ENCODE measurements around the gene SNED1.
A peak's percentile ranks its signal among the peaks of the same experiment; 100 is the strongest.
"Not testable (repeated sequence)": the region's sequence is repeated elsewhere in the genome, so short reads cannot be mapped to it uniquely, and the experiment has no call there.

Gene SNED1

GRCh38 chr2:241088791-241089732 is 90.6 kb downstream of the SNED1 start:
- no peak for DNase-seq

GRCh38 chr2:241091201-241091600 is 92.8 kb downstream of the SNED1 start:
- no peak for DNase-seq

GRCh38 chr2:241091734-241092445 is 93.5 kb downstream of the SNED1 start:
- DNase-seq, result no peak

GRCh38 chr2:241092677-241093076 is 94.3 kb downstream of the SNED1 start:
- DNase-seq, result no peak

- DNase-seq, result not testable (repeated sequence)
Measured at GRCh38 chr2:241093133-241093781, 94.8 kb downstream of the SNED1 start.

- DNase-seq, result no peak
Measured at GRCh38 chr2:241094172-241094571, 95.8 kb downstream of the SNED1 start.

- DNase-seq, result no peak
Measured at GRCh38 chr2:241094924-241095420, 96.6 kb downstream of the SNED1 start.

- peak; percentile 13 to 29 for DNase-seq
Measured at GRCh38 chr2:241095594-241096290, 97.3 kb downstream of the SNED1 start.

- no peak for DNase-seq
Measured at GRCh38 chr2:241096979-241097378, 98.6 kb downstream of the SNED1 start.

GRCh38 chr2:241099246-241099645 is 100.8 kb downstream of the SNED1 start:
- no peak for DNase-seq

- peak; percentile 80 to 84 for DNase-seq
Measured at GRCh38 chr2:241102239-241102803, 103.9 kb downstream of the SNED1 start, which contains the start of gene MTERF4. Gene MTERF4, minus strand, starts transcription at chr2:241102287. Its CDS starts 14 bp downstream, at chr2:241102273.

- DNase-seq, result no peak
Measured at GRCh38 chr2:241103176-241103595, 104.8 kb downstream of the SNED1 start.

- DNase-seq, result not testable (repeated sequence)
Measured at GRCh38 chr2:241104611-241105010, 106.2 kb downstream of the SNED1 start.

GRCh38 chr2:241105641-241106040 is 107.2 kb downstream of the SNED1 start:
- DNase-seq, result no peak

GRCh38 chr2:241107031-241107783 is 108.8 kb downstream of the SNED1 start:
- DNase-seq, result no peak

- no peak for DNase-seq
Measured at GRCh38 chr2:241108271-241109209, 110.1 kb downstream of the SNED1 start.

GRCh38 chr2:241109210-241110088 is 111.0 kb downstream of the SNED1 start:
- DNase-seq, result no peak

- DNase-seq, result no peak
Measured at GRCh38 chr2:241110089-241110606, 111.7 kb downstream of the SNED1 start.

Measured in activated CD4-positive, alpha-beta T cell treated with anti-CD3 and anti-CD28 coated beads, Interleukin-2, amount 50 U/mL, for 4 hours (primary cell).